ENCODE results near the gene HCRTR2. TPM values are rescaled to one million over a fixed set of nuclear protein-coding genes. Genes with fewer than 3 reads are reported as not detected.

HCRTR2 gene
- not detected for total RNA-seq

DNA sequence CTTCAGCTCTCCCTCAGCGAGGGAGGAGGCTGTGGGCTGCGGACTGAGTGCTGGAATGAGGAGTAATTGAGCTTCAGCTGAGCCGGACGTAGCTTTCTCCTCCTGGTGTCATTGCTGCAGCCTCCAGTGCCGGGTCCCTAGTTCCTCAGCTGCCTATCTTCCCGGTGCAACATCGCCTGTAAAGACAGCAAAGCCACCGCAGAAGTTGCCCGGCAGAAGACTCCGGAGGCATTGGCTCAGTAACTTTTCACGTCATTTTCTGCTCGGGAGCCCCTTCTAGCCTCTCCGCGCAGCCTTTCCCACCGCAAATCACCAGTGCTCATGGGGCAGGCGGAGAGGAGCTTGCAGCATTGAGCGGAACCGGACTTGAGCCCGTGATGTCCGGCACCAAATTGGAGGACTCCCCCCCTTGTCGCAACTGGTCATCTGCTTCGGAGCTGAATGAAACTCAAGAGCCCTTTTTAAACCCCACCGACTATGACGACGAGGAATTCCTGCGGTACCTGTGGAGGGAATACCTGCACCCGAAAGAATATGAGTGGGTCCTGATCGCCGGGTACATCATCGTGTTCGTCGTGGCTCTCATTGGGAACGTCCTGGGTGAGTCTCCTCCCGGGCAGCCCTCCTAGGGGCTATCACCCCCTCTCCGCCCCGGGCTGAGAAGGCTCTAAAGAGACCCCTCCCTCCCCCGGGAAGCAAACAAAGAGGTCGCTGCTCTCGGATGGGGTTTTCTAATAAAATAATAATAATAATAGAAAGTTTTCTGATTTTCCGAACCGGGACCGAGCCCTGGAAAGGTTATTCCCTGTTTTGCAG lies at the start of gene HCRTR2:
HCRTR2 (plus strand) TSS at position 305 of the 816 bp plus-strand sequence; CDS start at position 378, 73 bp downstream.
- H3K4me1 ChIP-seq = peaks cover 6% of the 10 kb centered on the region
- H3K27me3 ChIP-seq = no peaks in the 10 kb centered on the region
- no peak for DNase-seq (ENCODE audit: extremely low spot score in 2 of 2)
- peak within 1 kb of the TSS in 1 of 2 donors; percentile 3 for H3K4me3 ChIP-seq
- H3K36me3 ChIP-seq = no peaks in the 10 kb centered on the region
- TF ChIP-seq, protein P1, sequence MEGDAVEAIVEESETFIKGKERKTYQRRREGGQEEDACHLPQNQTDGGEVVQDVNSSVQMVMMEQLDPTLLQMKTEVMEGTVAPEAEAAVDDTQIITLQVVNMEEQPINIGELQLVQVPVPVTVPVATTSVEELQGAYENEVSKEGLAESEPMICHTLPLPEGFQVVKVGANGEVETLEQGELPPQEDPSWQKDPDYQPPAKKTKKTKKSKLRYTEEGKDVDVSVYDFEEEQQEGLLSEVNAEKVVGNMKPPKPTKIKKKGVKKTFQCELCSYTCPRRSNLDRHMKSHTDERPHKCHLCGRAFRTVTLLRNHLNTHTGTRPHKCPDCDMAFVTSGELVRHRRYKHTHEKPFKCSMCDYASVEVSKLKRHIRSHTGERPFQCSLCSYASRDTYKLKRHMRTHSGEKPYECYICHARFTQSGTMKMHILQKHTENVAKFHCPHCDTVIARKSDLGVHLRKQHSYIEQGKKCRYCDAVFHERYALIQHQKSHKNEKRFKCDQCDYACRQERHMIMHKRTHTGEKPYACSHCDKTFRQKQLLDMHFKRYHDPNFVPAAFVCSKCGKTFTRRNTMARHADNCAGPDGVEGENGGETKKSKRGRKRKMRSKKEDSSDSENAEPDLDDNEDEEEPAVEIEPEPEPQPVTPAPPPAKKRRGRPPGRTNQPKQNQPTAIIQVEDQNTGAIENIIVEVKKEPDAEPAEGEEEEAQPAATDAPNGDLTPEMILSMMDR (IDR thresholded peaks at IDR 0.05) = no peak
- no peak for TF ChIP-seq POLR2AphosphoS5 (IDR thresholded peaks at IDR 0.05; ENCODE audit: insufficient read depth in 1 of 2, low read depth in 1 of 2)
- TF ChIP-seq POLR2A (IDR thresholded peaks at IDR 0.05) = no peak
- no peak within 1 kb of the TSS for H3K27ac ChIP-seq
- intact Hi-C loops (cut with DNase I) = no loop called here
- no peaks in the 10 kb centered on the region for H3K9me3 ChIP-seq

DNA sequence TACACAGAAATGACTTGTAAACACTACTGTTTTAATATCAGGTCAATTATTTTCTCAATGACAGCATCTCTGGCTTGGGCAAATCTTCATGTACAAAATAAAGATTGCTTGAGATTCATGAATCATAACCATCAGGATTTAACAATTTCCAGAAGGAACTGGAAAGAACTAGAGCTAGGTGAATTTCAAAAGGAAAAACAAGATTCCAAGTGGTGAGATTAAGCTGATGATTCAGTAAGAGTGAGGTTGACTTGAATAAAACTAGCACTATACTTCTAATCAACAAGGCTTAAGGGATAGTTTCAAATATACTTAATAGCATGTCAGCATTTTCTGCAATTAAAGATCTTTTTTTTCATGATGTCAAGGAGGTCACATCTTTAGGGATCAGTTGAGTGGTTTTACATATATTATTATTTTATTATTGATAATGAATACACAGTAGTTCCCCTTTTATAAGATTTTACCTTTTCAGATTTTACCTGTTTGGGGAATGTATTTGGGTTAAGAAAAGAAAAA lies 43.5 kb upstream of the HCRTR2 start:
- H3K9me3 ChIP-seq = no peaks in the 10 kb centered on the region
- no peak for TF ChIP-seq POLR2A (IDR thresholded peaks at IDR 0.05)
- no peak for TF ChIP-seq POLR2AphosphoS5 (IDR thresholded peaks at IDR 0.05; ENCODE audit: insufficient read depth in 1 of 2, low read depth in 1 of 2)
- TF ChIP-seq, protein P1 (IDR thresholded peaks at IDR 0.05) = no peak
- H3K4me3 ChIP-seq = no peak overlapping the region
- no peak for DNase-seq (ENCODE audit: extremely low spot score in 2 of 2)
- H3K27ac ChIP-seq = no peak overlapping the region
- intact Hi-C loops (cut with DNase I) = no loop called here
- no peaks in the 10 kb centered on the region for H3K4me1 ChIP-seq
- H3K27me3 ChIP-seq = no peaks in the 10 kb centered on the region
- H3K36me3 ChIP-seq = no peaks in the 10 kb centered on the region

DNA sequence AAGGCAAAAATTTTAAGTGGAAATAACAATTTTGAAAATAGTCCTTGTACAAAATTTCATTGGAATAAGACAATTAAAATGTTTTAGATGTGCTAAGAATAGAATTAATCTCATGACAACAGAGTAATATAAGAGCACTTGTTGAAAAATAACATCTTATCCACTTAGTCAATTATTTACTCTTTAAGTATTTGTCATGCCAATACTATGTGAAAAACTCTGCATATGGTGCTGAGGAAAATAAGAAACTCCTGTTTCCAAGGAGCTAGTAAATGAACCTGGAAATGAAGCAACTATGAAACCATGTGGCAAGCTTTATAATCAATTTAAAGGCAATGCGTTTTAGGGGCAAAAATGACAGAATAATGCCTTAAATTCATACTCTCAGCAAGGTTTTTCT lies 42.7 kb upstream of the HCRTR2 start:
- no peak for DNase-seq (ENCODE audit: extremely low spot score in 2 of 2)
- no peak overlapping the region for H3K27ac ChIP-seq
- H3K36me3 ChIP-seq = no peaks in the 10 kb centered on the region
- no peaks in the 10 kb centered on the region for H3K27me3 ChIP-seq
- H3K4me1 ChIP-seq = no peaks in the 10 kb centered on the region
- H3K4me3 ChIP-seq = no peak overlapping the region
- TF ChIP-seq POLR2A (IDR thresholded peaks at IDR 0.05) (no peak), POLR2AphosphoS5 (IDR thresholded peaks at IDR 0.05; ENCODE audit: insufficient read depth in 1 of 2, low read depth in 1 of 2) (no peak)
- intact Hi-C loops (cut with DNase I) = no loop called here
- H3K9me3 ChIP-seq = no peaks in the 10 kb centered on the region

DNA sequence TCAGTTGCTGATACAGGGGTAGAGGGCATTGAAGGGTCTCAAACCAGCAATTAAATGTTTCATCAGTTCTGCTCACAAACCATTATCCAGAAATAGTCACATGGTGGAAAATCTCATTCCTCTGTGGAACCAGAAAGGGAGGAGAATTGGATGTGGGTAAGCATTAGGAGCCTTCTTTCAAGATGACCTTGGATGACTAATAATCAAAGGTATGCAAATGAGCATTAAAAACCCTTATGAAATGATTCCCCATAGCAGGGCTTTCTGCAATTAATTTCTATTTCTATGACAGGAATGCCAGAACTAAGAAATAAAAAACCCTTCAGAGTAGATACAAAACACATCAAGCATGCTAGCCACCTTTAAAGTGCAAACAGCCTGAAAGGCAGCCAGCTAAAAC lies 37.4 kb upstream of the HCRTR2 start:
- Histone ChIP-seq H3K4me1 (no peaks in the 10 kb centered on the region), H3K36me3 (no peaks in the 10 kb centered on the region), H3K27me3 (no peaks in the 10 kb centered on the region), H3K27ac (no peak overlapping the region), H3K4me3 (no peak overlapping the region), H3K9me3 (no peaks in the 10 kb centered on the region)
- intact Hi-C loops (cut with DNase I) = no loop called here
- DNase-seq (ENCODE audit: extremely low spot score in 2 of 2) = no peak
- no peak for TF ChIP-seq POLR2AphosphoS5 (IDR thresholded peaks at IDR 0.05; ENCODE audit: insufficient read depth in 1 of 2, low read depth in 1 of 2)
- no peak for TF ChIP-seq POLR2A (IDR thresholded peaks at IDR 0.05)
- TF ChIP-seq, protein P1 (IDR thresholded peaks at IDR 0.05) = no peak

DNA sequence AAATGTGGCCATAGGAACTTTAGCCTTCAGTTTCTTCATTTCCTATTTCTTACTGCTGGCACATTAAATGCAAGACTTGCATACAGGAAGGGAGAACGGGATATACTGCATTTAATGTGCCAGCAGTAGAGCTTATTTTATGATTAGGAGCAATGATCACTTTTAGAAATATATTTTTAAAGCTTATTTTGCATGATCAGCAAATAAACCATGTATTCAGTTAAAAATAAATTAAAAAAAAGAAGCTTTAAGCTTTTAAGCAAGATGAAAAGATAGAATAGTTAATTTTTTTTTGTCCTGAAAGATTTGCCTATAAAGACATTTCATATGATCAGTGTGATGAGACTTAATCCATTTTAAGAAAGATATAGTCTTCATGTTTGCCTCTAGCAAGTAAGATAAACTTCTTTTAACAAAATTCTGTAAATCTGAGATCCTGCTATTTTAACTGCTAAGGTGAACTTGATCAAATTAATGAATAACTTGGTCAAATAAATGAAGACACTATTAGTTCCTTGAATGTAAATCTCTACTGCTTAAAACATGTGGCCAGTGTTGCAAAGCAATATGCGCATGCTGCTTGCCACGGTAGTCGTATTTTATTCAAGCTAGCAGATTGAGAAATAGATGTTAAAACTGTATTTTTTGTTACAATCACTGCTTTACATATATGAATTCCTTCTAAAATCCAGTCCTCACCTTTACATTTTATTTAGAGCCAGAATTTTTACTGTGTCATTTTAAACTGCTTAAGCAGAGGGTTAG lies 36.2 kb upstream of the HCRTR2 start:
- Histone ChIP-seq H3K27me3 (no peaks in the 10 kb centered on the region), H3K4me1 (no peaks in the 10 kb centered on the region), H3K4me3 (no peak overlapping the region), H3K27ac (no peak overlapping the region), H3K36me3 (no peaks in the 10 kb centered on the region), H3K9me3 (no peaks in the 10 kb centered on the region)
- DNase-seq (ENCODE audit: extremely low spot score in 2 of 2) = no peak
- intact Hi-C loops (cut with DNase I) = no loop called here
- TF ChIP-seq POLR2A (IDR thresholded peaks at IDR 0.05) (no peak), POLR2AphosphoS5 (IDR thresholded peaks at IDR 0.05; ENCODE audit: insufficient read depth in 1 of 2, low read depth in 1 of 2) (no peak)
- TF ChIP-seq, protein P1 (IDR thresholded peaks at IDR 0.05) = no peak

Measured in vagina (tissue), 2 donors.